Heart left ventricle (tissue), 16 donors: ENCODE measurements around the gene COL1A1. TPM values are rescaled to one million over a fixed set of nuclear protein-coding genes. Genes with fewer than 3 reads are reported as not detected.
A peak's percentile ranks its signal among the peaks of the same experiment; 100 is the strongest.

ENCODE experiments used
- ATAC-seq, 4 donors: fragments of 200-7000 bp; cut with Tn5 transposase; one replicate each; pipeline ENCODE4 v1.9.1; 2020 to 2022; ENCODE audit warnings: moderate library complexity in 4 of 4, mild to moderate bottlenecking in 3 of 4, moderate number of reproducible peaks in 1 of 4
- DNase-seq, 5 donors: peaks; one replicate each; pipeline ENCODE4 v3.0.0-alpha.2; 2020
- H3K27ac ChIP-seq, 12 donors: fragments of 200-600 bp; sonication (generic) in 4 of 12; one replicate each; pipeline versions ENCODE4 v1.5.0 to v1.8.0; 2016 to 2022; ENCODE audit warnings: mild to moderate bottlenecking in 2 of 12
- H3K27me3 ChIP-seq, 9 donors: fragments of 200-600 bp; sonication (generic) in 2 of 9; one replicate each; pipeline versions ENCODE4 v1.5.1 to v1.8.0; 2016 to 2022; ENCODE audit warnings: mild to moderate bottlenecking in 3 of 9
- H3K36me3 ChIP-seq, 9 donors: fragments of 200-600 bp; sonication (generic) in 2 of 9; one replicate each; pipeline versions ENCODE4 v1.5.0 to v1.8.0; 2018 to 2022; ENCODE audit warnings: mild to moderate bottlenecking in 2 of 9
- H3K4me1 ChIP-seq, 12 donors: fragments of 200-600 bp; sonication (generic) in 4 of 12; one replicate each; pipeline versions ENCODE4 v1.5.0 to v1.8.0; 2016 to 2022; ENCODE audit warnings: mild to moderate bottlenecking in 3 of 12
- H3K4me3 ChIP-seq, 12 donors: fragments of 200-600 bp; sonication (generic) in 4 of 12; one replicate each; pipeline versions ENCODE4 v1.5.0 to v1.8.0; 2017 to 2022; ENCODE audit warnings: mild to moderate bottlenecking in 9 of 12, moderate library complexity in 4 of 12
- H3K9me3 ChIP-seq, 12 donors: fragments of 200-600 bp; sonication (generic) in 4 of 12; one replicate each; pipeline versions ENCODE4 v1.5.0 to v1.8.0; 2016 to 2022; ENCODE audit warnings: mild to moderate bottlenecking in 1 of 12
- CTCF ChIP-seq, 12 donors: fragments of 200-600 bp; sonication (generic) in 4 of 12; IDR thresholded peaks; one replicate each; pipeline versions ENCODE4 v1.5.0 to v1.8.0; 2018 to 2022; ENCODE audit warnings: antibody characterized with exemption in 12 of 12, mild to moderate bottlenecking in 5 of 12
- POLR2A ChIP-seq, 2 donors: fragments of 450-650 bp; IDR thresholded peaks; one replicate each; pipeline ENCODE4 v1.6.1; 2017; ENCODE audit warnings: antibody characterized with exemption in 2 of 2, mild to moderate bottlenecking in 2 of 2, moderate library complexity in 2 of 2
- WGBS, 4 donors: extraction: QIAGEN DNeasy Blood & Tissue Kit in 2 of 4; methylation state at CpG; one replicate each; pipeline versions ENCODE4 v1.1.5 to v1.1.7; 2013 to 2018; 5-methylcytosine and 5-hydroxymethylcytosine counted together
- intact Hi-C, 10 donors: fragments of 100-400 bp; cut with DNase I; formaldehyde crosslinking; loops; one replicate each; pipeline versions ENCODE4 v1.11.1 to v1.14.2; 2022
- polyA plus RNA-seq, 2 donors: library from polyadenylated mRNA; stranded (reverse); fragments of 200-250 nt; gene quantifications; one replicate each; pipeline ENCODE4 v1.2.3, GENCODE V29; 2013
- total RNA-seq, 9 donors: library from RNA; depleted of rRNA in 2 of 9; stranded (reverse); fragments of >200 nt in 2 of 9; fragmentation: NEBNext Ultra II Directional in 3 of 9; extraction: Animal tissue kit (Norgen Biotek cat#: 25700) in 3 of 9; gene quantifications; one replicate each; pipeline versions ENCODE4 v1.1.0 to v1.2.4, GENCODE V29; 2016 to 2023
- donor health status: ischemic (EF 13 %, LVEDD 7.1; RV severe dilation, severe dysfunction).
- donor health status: healthy with polysubstance abuse.
- donor health status: DM: no; HTN: yes; CAD: no.
- donor health status: DM: no; HTN: no; CAD: no.
- donor health status: ischemic (EF 25% LVEDD 6.9; RV normal size, moderate dysfunction).
- donor health status: ischemic (EF 25% LVEDD 5.7; RV mildly dilated, moderate dysfunction).
- donor health status: healthy.
- donor health status: DM: yes; HTN: yes; CAD: no.
- donor health status: ischemic (EF 35%, LVEDD 5.7; RV mildly dilated, moderate dysfunction).
- donor health status: nonischemic (EF 11% LVEDD 7.7; RV severe dilation, severe dysfunction).
- donor health status: DM: yes; HTN: yes; CAD: no.
- donor health status: PGD.
- donor health status: ischemic (EF 29% LVEDD 5.4; RV normal size, mild dysfunction).
- donor health status: nonischemic (EF 23%, LVEDD 6.1; RV moderate dilation, normal function).

Gene COL1A1
- total and polyA plus RNA-seq, 11 donors = 10.2 to 897 (median 55.4) TPM

GRCh38 chr17:50170662-50171370, 30.6 kb downstream of the COL1A1 start:
- 72 to 85% (median 83%) methylated on average over 10 of the region's 10 CpGs for WGBS, 4 donors
- no peaks in the 10 kb centered on the region for H3K27me3 ChIP-seq
- H3K36me3 ChIP-seq = peaks cover 0 to 9% (median 3%) of the 10 kb centered on the region in 9 donors
- TF ChIP-seq CTCF (IDR thresholded peaks at IDR 0.05) (no peak), POLR2A (IDR thresholded peaks at IDR 0.05) (no peak)
- DNase-seq (peak in 2 of 5 donors; percentile 24 to 29), ATAC-seq (peak in 1 of 4 donors; percentile 9)
- no peak overlapping the region for H3K4me3 ChIP-seq
- peak overlapping the region in 11 of 12 donors; percentile 39 to 94 (median 58) for H3K27ac ChIP-seq
- intact Hi-C loops = no loop called here
- no peaks in the 10 kb centered on the region for H3K9me3 ChIP-seq
- H3K4me1 ChIP-seq = peaks cover 0 to 76% (median 22%) of the 10 kb centered on the region in 12 donors

- ATAC-seq (no peak), DNase-seq (peak in 3 of 5 donors; percentile 21 to 56 (median 27))
- no peaks in the 10 kb centered on the region for H3K27me3 ChIP-seq
- H3K9me3 ChIP-seq = no peaks in the 10 kb centered on the region
- H3K36me3 ChIP-seq = peaks cover 0 to 9% (median 3%) of the 10 kb centered on the region in 9 donors
- H3K4me1 ChIP-seq = peaks cover 0 to 77% (median 22%) of the 10 kb centered on the region in 12 donors
- H3K27ac ChIP-seq = peak overlapping the region in 5 of 12 donors; percentile 51 to 94 (median 58)
- intact Hi-C loops = loop anchor here in 6 of 10 donors (2.0 to 10.0 kb wide), 3 partner anchors 29 to 55 kb away; partner anchors contain the start of gene SAMD14 (in 3 of the 6)
- 82 to 88% (median 85%) methylated on average over 9 of the region's 9 CpGs for whole genome bisulfite sequencing, 4 donors
- H3K4me3 ChIP-seq = no peak overlapping the region
- TF ChIP-seq POLR2A (IDR thresholded peaks at IDR 0.05) (no peak), CTCF (IDR thresholded peaks at IDR 0.05) (no peak)
Measured at GRCh38 chr17:50169881-50170459, 31.5 kb downstream of the COL1A1 start.

GRCh38 chr17:50169121-50169764, 32.2 kb downstream of the COL1A1 start:
- no peaks in the 10 kb centered on the region for H3K9me3 ChIP-seq
- H3K27me3 ChIP-seq = no peaks in the 10 kb centered on the region
- peak overlapping the region in 4 of 12 donors; percentile 9 to 94 (median 30) for H3K27ac ChIP-seq
- peak in 3 of 4 donors; percentile 4 to 19 (median 6) for ATAC-seq
- peak; percentile 30 to 71 (median 52) for TF ChIP-seq CTCF (IDR thresholded peaks at IDR 0.05)
- no peak for TF ChIP-seq POLR2A (IDR thresholded peaks at IDR 0.05)
- peaks cover 0 to 80% (median 23%) of the 10 kb centered on the region in 12 donors for H3K4me1 ChIP-seq
- H3K36me3 ChIP-seq = peaks cover 0 to 9% (median 3%) of the 10 kb centered on the region in 9 donors
- 31 to 45% (median 39%) methylated on average over 14 of the region's 14 CpGs for WGBS, 4 donors
- H3K4me3 ChIP-seq = no peak overlapping the region
- DNase-seq = peak in 3 of 5 donors; percentile 47 to 59 (median 52)
- intact Hi-C loops = loop anchor here in 6 of 10 donors (2.0 to 10.0 kb wide), 3 partner anchors 30 to 54 kb away; partner anchors contain the start of gene SAMD14 (in 3 of the 6)
